MM.1S (cell line): ENCODE measurements around the gene AUH.

Experiments used
- EZH2 ChIP-seq: fragments of 300-600 bp; sonication (generic); optimal IDR thresholded peaks from 2 replicates; pipeline ENCODE3; 2017; ENCODE audit warnings: low read depth, mild to moderate bottlenecking, antibody characterized with exemption, low read length, mixed read lengths
- EZH2phosphoT487 ChIP-seq: fragments of 300-600 bp; sonication (generic); IDR thresholded peaks from 2 replicates; pipeline ENCODE4 v1.6.1; 2018; ENCODE audit warnings: antibody characterized with exemption, low read length
- TF ChIP-seq, protein P1 (sequence below): fragments of 300-600 bp; sonication (generic); IDR thresholded peaks from 2 replicates; pipeline ENCODE4 v1.5.1; 2016; ENCODE audit warnings: antibody characterized with exemption, low read length, mixed read lengths

DNA sequence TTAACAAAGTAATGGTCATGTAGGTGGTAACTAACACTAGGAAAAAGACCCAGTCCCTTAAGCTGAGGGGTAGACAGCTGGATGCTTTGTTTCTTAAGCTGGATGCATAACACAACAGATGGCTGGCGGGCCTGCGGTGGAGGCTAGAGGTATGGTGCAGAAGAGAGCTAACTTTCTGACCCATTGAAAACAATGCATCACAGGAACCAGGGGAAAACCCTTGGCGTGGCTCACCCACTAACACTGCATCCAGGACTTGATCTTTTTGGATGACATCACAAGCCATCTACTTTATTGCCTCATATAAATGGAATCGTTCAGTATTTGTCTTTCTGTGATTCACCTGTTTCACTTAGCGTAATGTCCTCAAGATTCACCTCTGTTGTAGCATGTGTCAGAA, 138.7 kb downstream of the AUH start:
- TF ChIP-seq, protein P1, sequence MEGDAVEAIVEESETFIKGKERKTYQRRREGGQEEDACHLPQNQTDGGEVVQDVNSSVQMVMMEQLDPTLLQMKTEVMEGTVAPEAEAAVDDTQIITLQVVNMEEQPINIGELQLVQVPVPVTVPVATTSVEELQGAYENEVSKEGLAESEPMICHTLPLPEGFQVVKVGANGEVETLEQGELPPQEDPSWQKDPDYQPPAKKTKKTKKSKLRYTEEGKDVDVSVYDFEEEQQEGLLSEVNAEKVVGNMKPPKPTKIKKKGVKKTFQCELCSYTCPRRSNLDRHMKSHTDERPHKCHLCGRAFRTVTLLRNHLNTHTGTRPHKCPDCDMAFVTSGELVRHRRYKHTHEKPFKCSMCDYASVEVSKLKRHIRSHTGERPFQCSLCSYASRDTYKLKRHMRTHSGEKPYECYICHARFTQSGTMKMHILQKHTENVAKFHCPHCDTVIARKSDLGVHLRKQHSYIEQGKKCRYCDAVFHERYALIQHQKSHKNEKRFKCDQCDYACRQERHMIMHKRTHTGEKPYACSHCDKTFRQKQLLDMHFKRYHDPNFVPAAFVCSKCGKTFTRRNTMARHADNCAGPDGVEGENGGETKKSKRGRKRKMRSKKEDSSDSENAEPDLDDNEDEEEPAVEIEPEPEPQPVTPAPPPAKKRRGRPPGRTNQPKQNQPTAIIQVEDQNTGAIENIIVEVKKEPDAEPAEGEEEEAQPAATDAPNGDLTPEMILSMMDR: no peak
- TF ChIP-seq EZH2phosphoT487 (no peak), EZH2 (no peak)
